Bronchial epithelial cell (primary cell): ENCODE data around the gene TRAPPC4. TPM values are rescaled to one million over a fixed set of nuclear protein-coding genes. Genes with fewer than 3 reads are reported as not detected.

Source experiments
- DNase-seq: peaks from one replicate; pipeline ENCODE4 v3.0.0-alpha.2; 2010; ENCODE audit warnings: low read depth
- FAIRE-seq: peaks from 2 replicates; lab custom pipeline; 2011; peaks lifted over from hg19 to GRCh38; lab: Jason Lieb, UNC
- H3K27me3 ChIP-seq: 2 replicates; pipeline ENCODE4 v1.5.1; 2011; ENCODE audit warnings: low read length; ENCODE audit not compliant: control insufficient read depth, insufficient read depth
- H3K36me3 ChIP-seq: 2 replicates; pipeline ENCODE4 v1.5.1; 2011; ENCODE audit warnings: low read length; ENCODE audit not compliant: control insufficient read depth, insufficient read depth
- H3K4me3 ChIP-seq: 2 replicates; pipeline ENCODE4 v1.5.1; 2011; ENCODE audit warnings: mild to moderate bottlenecking, low read depth, low read length, control low read depth
- CTCF ChIP-seq: IDR thresholded peaks from 2 replicates; pipeline ENCODE4 v1.5.1; 2011; ENCODE audit warnings: mild to moderate bottlenecking, moderate library complexity, low read length, control low read depth, inconsistent platforms; ENCODE audit not compliant: insufficient read depth, severe bottlenecking
- total RNA-seq: library from RNA; depleted of rRNA; stranded (reverse); fragments of >200 nt; gene quantifications from 2 replicates; pipeline ENCODE4 v1.2.1, GENCODE V29; 2014

The TRAPPC4 gene
- total RNA-seq, 1 donor from 2014 or later, result 115 TPM

- Histone ChIP-seq H3K4me3 (no peak overlapping the region), H3K36me3 (peaks cover 66% of the 10 kb centered on the region), H3K27me3 (no peaks in the 10 kb centered on the region)
- FAIRE-seq, result no peak
- no peak for TF ChIP-seq CTCF
- DNase-seq, result no peak
Measured at GRCh38 chr11:119051440-119052162, 33.0 kb downstream of the TRAPPC4 start.

GRCh38 chr11:119052163-119052814 is 33.7 kb downstream of the TRAPPC4 start:
- FAIRE-seq (no peak), DNase-seq (peak; percentile 30)
- peaks cover 62% of the 10 kb centered on the region for H3K36me3 ChIP-seq
- H3K4me3 ChIP-seq, result no peak overlapping the region
- TF ChIP-seq CTCF, result no peak
- H3K27me3 ChIP-seq, result no peaks in the 10 kb centered on the region

GRCh38 chr11:119054418-119054817 is 35.9 kb downstream of the TRAPPC4 start:
- no peak for TF ChIP-seq CTCF
- H3K4me3 ChIP-seq, result no peak overlapping the region
- peaks cover 46% of the 10 kb centered on the region for H3K36me3 ChIP-seq
- FAIRE-seq (no peak), DNase-seq (no peak)
- no peaks in the 10 kb centered on the region for H3K27me3 ChIP-seq

- DNase-seq, result peak; percentile 36
- Histone ChIP-seq H3K27me3 (no peaks in the 10 kb centered on the region), H3K36me3 (peaks cover 39% of the 10 kb centered on the region), H3K4me3 (peak overlapping the region; percentile 87)
- no peak for TF ChIP-seq CTCF
- FAIRE-seq, result no peak
Measured at GRCh38 chr11:119055901-119056300, 37.3 kb downstream of the TRAPPC4 start.

GRCh38 chr11:119056421-119056999 is 37.9 kb downstream of the TRAPPC4 start:
- DNase-seq, result peak; percentile 47
- Histone ChIP-seq H3K27me3 (no peaks in the 10 kb centered on the region), H3K36me3 (peaks cover 36% of the 10 kb centered on the region), H3K4me3 (peak overlapping the region; percentile 87)
- FAIRE-seq, result no peak
- TF ChIP-seq CTCF, result no peak
